GM23248 (cell line): ENCODE results near the gene ITPA. TPM values are rescaled to one million over a fixed set of nuclear protein-coding genes. Genes with fewer than 3 reads are reported as not detected.

Experiments
- DNase-seq: peaks from one replicate; pipeline ENCODE4 v3.0.0-alpha.2; 2015
- H2AFZ ChIP-seq: fragments of 200-600 bp; sonication (generic); 2 replicates; pipeline ENCODE4 v1.6.1; 2016; ENCODE audit warnings: antibody characterized with exemption
- H3F3A ChIP-seq: fragments of 200-600 bp; sonication (generic); 2 replicates; pipeline ENCODE4 v1.6.1; 2016; ENCODE audit warnings: mild to moderate bottlenecking, antibody characterized with exemption, mixed run types; ENCODE audit not compliant: insufficient read depth
- H3K27ac ChIP-seq: fragments of 200-600 bp; sonication (generic); 2 replicates; pipeline ENCODE4 v1.5.1; 2016; ENCODE audit warnings: mild to moderate bottlenecking
- H3K27me3 ChIP-seq: fragments of 200-600 bp; sonication (generic); replicated peaks from 2 replicates; pipeline ENCODE4 v1.6.1; 2016; ENCODE audit warnings: mild to moderate bottlenecking; ENCODE audit not compliant: insufficient read depth
- H3K36me3 ChIP-seq: fragments of 200-600 bp; sonication (generic); 2 replicates; pipeline ENCODE4 v1.6.1; 2016; ENCODE audit warnings: low read depth, mild to moderate bottlenecking
- H3K4me1 ChIP-seq: fragments of 200-600 bp; sonication (generic); 2 replicates; pipeline ENCODE4 v1.6.1; 2016; ENCODE audit warnings: mild to moderate bottlenecking; ENCODE audit not compliant: insufficient read depth
- H3K4me2 ChIP-seq: fragments of 200-600 bp; sonication (generic); one replicate; pipeline ENCODE4 v1.6.1; 2016; ENCODE audit warnings: mild to moderate bottlenecking; ENCODE audit not compliant: unreplicated experiment
- H3K4me3 ChIP-seq: fragments of 200-600 bp; sonication (generic); 2 replicates; pipeline ENCODE4 v1.5.1; 2016; ENCODE audit warnings: mild to moderate bottlenecking
- H3K79me2 ChIP-seq: fragments of 200-600 bp; sonication (generic); 2 replicates; pipeline ENCODE4 v1.6.1; 2016; ENCODE audit warnings: mild to moderate bottlenecking; ENCODE audit not compliant: insufficient read depth
- H3K9ac ChIP-seq: fragments of 200-600 bp; sonication (generic); 2 replicates; pipeline ENCODE4 v1.6.1; 2016; ENCODE audit warnings: mild to moderate bottlenecking
- H3K9me2 ChIP-seq: fragments of 200-600 bp; sonication (generic); 2 replicates; pipeline ENCODE4 v1.6.1; 2016; ENCODE audit warnings: mixed run types, mild to moderate bottlenecking, moderate library complexity; ENCODE audit not compliant: insufficient read depth
- H3K9me3 ChIP-seq: fragments of 200-600 bp; sonication (generic); one replicate; pipeline ENCODE4 v1.6.1; 2017; ENCODE audit warnings: low read depth
- H4K20me1 ChIP-seq: fragments of 200-600 bp; sonication (generic); 2 replicates; pipeline ENCODE4 v1.6.0; 2016; ENCODE audit not compliant: insufficient read depth
- EZH2 ChIP-seq: fragments of 200-600 bp; sonication (generic); IDR thresholded peaks from 2 replicates; pipeline ENCODE4 v1.6.1; 2018; ENCODE audit warnings: antibody characterized with exemption, mild to moderate bottlenecking; ENCODE audit not compliant: insufficient read depth, poor library complexity, severe bottlenecking
- EZH2phosphoT487 ChIP-seq: fragments of 200-600 bp; sonication (generic); IDR thresholded peaks from 2 replicates; pipeline ENCODE4 v1.6.1; 2018; ENCODE audit warnings: antibody characterized with exemption, moderate library complexity, mild to moderate bottlenecking, low read depth; ENCODE audit not compliant: insufficient read depth
- WGBS, 2 experiments: methylation state at CpG; one replicate each; pipeline ENCODE4 v1.1.6; 2015 to 2017; ENCODE audit warnings: low lambda C conversion rate in 2 of 2, low coverage in 1 of 2; ENCODE audit errors: missing lambda C conversion rate in 2 of 2; 5-methylcytosine and 5-hydroxymethylcytosine counted together
- in situ Hi-C: fragments of 300-500 bp; cut with MboI; formaldehyde crosslinking; loops from 2 replicates; pipeline ENCODE4 v1.15.0; 2020
- polyA plus RNA-seq: library from polyadenylated mRNA; unstranded; fragments of >200 nt; fragmentation: Nextera tagmentation; extraction: Ambion mirVana; gene quantifications from 2 replicates; pipeline ENCODE4 v1.2.1, GENCODE V29; 2016
- total RNA-seq: library from RNA; depleted of rRNA; stranded (reverse); fragments of >200 nt; shearing (Covaris generic); gene quantifications from 2 replicates; pipeline ENCODE4 v1.2.3, GENCODE V29; 2014

ITPA gene
- total and polyA plus RNA-seq, 2 experiments from 2014 or later = 43.6 to 63.8 TPM

GRCh38 chr20:3224681-3225421 lies 15.6 kb downstream of the ITPA start:
- Histone ChIP-seq H3F3A (no peaks in the 10 kb centered on the region), H3K9ac (no peak overlapping the region), H3K4me2 (no peak overlapping the region), H3K9me3 (no peaks in the 10 kb centered on the region), H3K79me2 (no peaks in the 10 kb centered on the region), H3K36me3 (peaks cover 10% of the 10 kb centered on the region; the same call in 1 of the 2 replicates), H3K9me2 (no peaks in the 10 kb centered on the region), H3K4me1 (no peaks in the 10 kb centered on the region), H3K27me3 (no peaks in the 10 kb centered on the region), H4K20me1 (no peaks in the 10 kb centered on the region), H3K27ac (no peak overlapping the region), H3K4me3 (no peak overlapping the region), H2AFZ (no peak overlapping the region)
- in situ Hi-C loops = no loop called here
- DNase-seq = no peak
- TF ChIP-seq EZH2 = no peak
- TF ChIP-seq EZH2phosphoT487 = no peak
- WGBS, 2 experiments = 92 to 93% methylated on average over 8 of the region's 8 CpGs

GRCh38 chr20:3226093-3226492 lies 16.8 kb downstream of the ITPA start:
- Histone ChIP-seq H3K27me3 (no peaks in the 10 kb centered on the region), H3K4me3 (no peak overlapping the region), H3K79me2 (no peaks in the 10 kb centered on the region), H3K9me2 (no peaks in the 10 kb centered on the region), H3K27ac (no peak overlapping the region), H4K20me1 (no peaks in the 10 kb centered on the region), H3K4me2 (no peak overlapping the region), H3K4me1 (no peaks in the 10 kb centered on the region), H3K9me3 (no peaks in the 10 kb centered on the region), H3K36me3 (peaks cover 2% of the 10 kb centered on the region; the same call in 1 of the 2 replicates), H2AFZ (no peak overlapping the region), H3F3A (no peaks in the 10 kb centered on the region), H3K9ac (no peak overlapping the region)
- DNase-seq = no peak
- TF ChIP-seq EZH2phosphoT487 (no peak), EZH2 (no peak)
- in situ Hi-C loops = no loop called here
- WGBS, 2 experiments = 89 to 94% methylated on average over 9 to 10 of the region's 10 CpGs

GRCh38 chr20:3226864-3227263 lies 17.6 kb downstream of the ITPA start:
- H3K9me2 ChIP-seq = no peaks in the 10 kb centered on the region
- 92 to 93% methylated on average over 14 of the region's 14 CpGs for WGBS, 2 experiments

GRCh38 chr20:3227506-3227905 lies 18.2 kb downstream of the ITPA start:
- no peaks in the 10 kb centered on the region for H3K27me3 ChIP-seq
- no peak overlapping the region for H3K9ac ChIP-seq
- H3K9me2 ChIP-seq = no peaks in the 10 kb centered on the region
- H3K79me2 ChIP-seq = no peaks in the 10 kb centered on the region
- no peak overlapping the region for H3K4me3 ChIP-seq
- H3K27ac ChIP-seq = no peak overlapping the region
- no peak for TF ChIP-seq EZH2
- no peak for TF ChIP-seq EZH2phosphoT487
- no peak overlapping the region for H2AFZ ChIP-seq
- no peaks in the 10 kb centered on the region for H3K9me3 ChIP-seq
- DNase-seq = no peak
- no peaks in the 10 kb centered on the region for H3K4me1 ChIP-seq
- H3K4me2 ChIP-seq = no peak overlapping the region
- no peaks in the 10 kb centered on the region for H3F3A ChIP-seq
- H3K36me3 ChIP-seq = no peaks in the 10 kb centered on the region; the same call in 1 of the 2 replicates
- H4K20me1 ChIP-seq = no peaks in the 10 kb centered on the region
- WGBS, 2 experiments = 78 to 85% methylated on average over 7 of the region's 7 CpGs
- in situ Hi-C loops = no loop called here

More at GRCh38 chr20:3226864-3227263, 17.6 kb downstream of the ITPA start:
- no peak overlapping the region for H2AFZ ChIP-seq
- no peak overlapping the region for H3K4me3 ChIP-seq
- H3K36me3 ChIP-seq = no peaks in the 10 kb centered on the region; the same call in 1 of the 2 replicates
- H3K9ac ChIP-seq = no peak overlapping the region
- H3F3A ChIP-seq = no peaks in the 10 kb centered on the region
- TF ChIP-seq EZH2 = no peak
- no peak for TF ChIP-seq EZH2phosphoT487
- H4K20me1 ChIP-seq = no peaks in the 10 kb centered on the region
- no peaks in the 10 kb centered on the region for H3K79me2 ChIP-seq
- H3K27ac ChIP-seq = no peak overlapping the region
- no peaks in the 10 kb centered on the region for H3K9me3 ChIP-seq
- no peak overlapping the region for H3K4me2 ChIP-seq
- in situ Hi-C loops = no loop called here
- no peaks in the 10 kb centered on the region for H3K27me3 ChIP-seq
- no peaks in the 10 kb centered on the region for H3K4me1 ChIP-seq
- no peak for DNase-seq
